SK-N-SH (cell line): Measurements from ENCODE around the gene RPS23. TPM values are rescaled to one million over a fixed set of nuclear protein-coding genes. Genes with fewer than 3 reads are reported as not detected.
"Not testable (repeated sequence)": the region's sequence is repeated elsewhere in the genome, so short reads cannot be mapped to it uniquely, and the experiment has no call there.

Experiments
- CTCF ChIA-PET: fragments of 300-600, 350-600 bp; formaldehyde crosslinking; extraction: SDS; loops from one replicate; lab custom pipeline; 2021; lab: Yijun Ruan, JAX
- POLR2A ChIA-PET: fragments of 350-600 bp; sonication (Branson Sonifier 250); formaldehyde crosslinking; extraction: SDS; loops from one replicate; lab custom pipeline; 2020; ENCODE audit warnings: antibody characterized with exemption, inconsistent platforms; lab: Yijun Ruan, JAX
- DNase-seq: peaks from one replicate; pipeline ENCODE4 v3.0.0; 2012
- H2AFZ ChIP-seq: fragments of 200-600 bp; sonication (generic); 2 replicates; pipeline ENCODE4 v1.8.1; 2016; ENCODE audit warnings: antibody characterized with exemption, mild to moderate bottlenecking, low read depth
- H3F3A ChIP-seq: fragments of 200-600 bp; sonication (generic); replicated peaks from 2 replicates; pipeline ENCODE3; 2016; ENCODE audit warnings: antibody characterized with exemption, mild to moderate bottlenecking; ENCODE audit not compliant: insufficient read depth
- H3K27ac ChIP-seq, 2 experiments: fragments of 200-500 bp in 1 of 2; fragments of 200-600 bp in 1 of 2; sonication (Bioruptor generic) in 1 of 2; sonication (generic), shearing (Covaris generic) in 1 of 2; 2 replicates each; pipeline versions ENCODE4 v1.5.1 to v1.6.1; 2014 to 2016; ENCODE audit warnings: low read depth in 2 of 2, inconsistent platforms in 1 of 2, low read length in 1 of 2, mild to moderate bottlenecking in 1 of 2, mixed read lengths in 1 of 2
- H3K27me3 ChIP-seq: fragments of 200-600 bp; sonication (generic), shearing (Covaris generic); 2 replicates; pipeline ENCODE4 v1.6.1; 2016; ENCODE audit warnings: mixed run types; ENCODE audit not compliant: insufficient read depth
- H3K36me3 ChIP-seq, 2 experiments: fragments of 200-500 bp in 1 of 2; fragments of 200-600 bp in 1 of 2; sonication (Bioruptor generic) in 1 of 2; sonication (generic) in 1 of 2; replicated peaks in 1 of 2; 2 replicates each; pipeline versions ENCODE3 to v1.5.1; 2014 to 2016; ENCODE audit warnings: low read length in 1 of 2, mild to moderate bottlenecking in 1 of 2; ENCODE audit not compliant: insufficient read depth in 2 of 2, control insufficient read depth in 1 of 2
- H3K4me1 ChIP-seq, 2 experiments: fragments of 200-500 bp in 1 of 2; fragments of 200-600 bp in 1 of 2; sonication (Bioruptor generic) in 1 of 2; sonication (generic), shearing (Covaris generic) in 1 of 2; 2 replicates each; pipeline versions ENCODE4 v1.5.1 to v1.6.1; 2014 to 2016; ENCODE audit warnings: low read depth in 1 of 2, low read length in 1 of 2, mixed run types in 1 of 2; ENCODE audit not compliant: insufficient read depth in 2 of 2, control insufficient read depth in 1 of 2
- H3K4me2 ChIP-seq: fragments of 200-600 bp; sonication (generic), shearing (Covaris generic); 2 replicates; pipeline ENCODE4 v1.6.1; 2017; ENCODE audit warnings: mixed run types
- H3K4me3 ChIP-seq, 2 experiments: fragments of 200-500 bp in 1 of 2; fragments of 200-600 bp in 1 of 2; sonication (Bioruptor generic) in 1 of 2; sonication (generic), shearing (Covaris generic) in 1 of 2; 2 replicates each; pipeline versions ENCODE4 v1.5.1 to v1.8.1; 2014 to 2016; ENCODE audit warnings: low read depth in 2 of 2, inconsistent platforms in 1 of 2, low read length in 1 of 2, mild to moderate bottlenecking in 1 of 2, mixed read lengths in 1 of 2, moderate library complexity in 1 of 2
- H3K79me2 ChIP-seq: fragments of 200-600 bp; sonication (generic); 2 replicates; pipeline ENCODE4 v1.8.1; 2017; ENCODE audit warnings: mild to moderate bottlenecking; ENCODE audit not compliant: insufficient read depth
- H3K9ac ChIP-seq: fragments of 200-600 bp; sonication (generic); 2 replicates; pipeline ENCODE4 v1.6.1; 2017; ENCODE audit warnings: mixed run types
- H3K9me2 ChIP-seq: fragments of 200-600 bp; sonication (generic); 2 replicates; pipeline ENCODE4 v1.6.1; 2017; ENCODE audit warnings: mixed run types
- H3K9me3 ChIP-seq: fragments of 200-600 bp; sonication (generic); 2 replicates; pipeline ENCODE4 v1.6.1; 2017; ENCODE audit warnings: mixed run types, mild to moderate bottlenecking, moderate library complexity
- H4K20me1 ChIP-seq: fragments of 200-600 bp; sonication (generic); 2 replicates; pipeline ENCODE4 v1.6.1; 2017; ENCODE audit warnings: mild to moderate bottlenecking, mixed run types; ENCODE audit not compliant: insufficient read depth
- CHD2 ChIP-seq: fragments of 150-350 bp; IDR thresholded peaks from 2 replicates; pipeline ENCODE4 v1.6.1; 2018; ENCODE audit warnings: low read length; ENCODE audit not compliant: partially characterized antibody
- EP300 ChIP-seq, 2 experiments: IDR thresholded peaks; 2 replicates each; pipeline versions ENCODE4 v1.4.0 to v1.6.1; 2012; ENCODE audit warnings: borderline replicate concordance in 1 of 2, low read depth in 1 of 2, low read length in 1 of 2
- FOSL2 ChIP-seq: IDR thresholded peaks from 2 replicates; pipeline ENCODE4 v1.4.0; 2012; ENCODE audit warnings: low read depth, mild to moderate bottlenecking, moderate library complexity, borderline replicate concordance
- FOXM1 ChIP-seq: IDR thresholded peaks from 2 replicates; pipeline ENCODE4 v1.4.0; 2012; ENCODE audit warnings: low read depth, mild to moderate bottlenecking
- GABPA ChIP-seq: IDR thresholded peaks from 2 replicates; pipeline ENCODE4 v1.4.0; 2012; ENCODE audit warnings: low read depth, mild to moderate bottlenecking
- GATA2 ChIP-seq: sonication (generic); formaldehyde crosslinking; IDR thresholded peaks from 2 replicates; pipeline ENCODE4 v1.5.0; 2020; ENCODE audit warnings: mild to moderate bottlenecking, missing genetic modification reagents
- JUND ChIP-seq: IDR thresholded peaks from 2 replicates; pipeline ENCODE4 v1.4.0; 2012
- RCOR1 ChIP-seq: fragments of 150-350 bp; IDR thresholded peaks from 2 replicates; pipeline ENCODE4 v1.6.1; 2017; ENCODE audit warnings: antibody characterized with exemption, low read length
- RXRA ChIP-seq: IDR thresholded peaks from 2 replicates; pipeline ENCODE4 v1.4.0; 2012; ENCODE audit warnings: low read depth, mild to moderate bottlenecking, borderline replicate concordance
- TAF1 ChIP-seq: IDR thresholded peaks from 2 replicates; pipeline ENCODE4 v1.6.1; 2012; ENCODE audit warnings: low read depth, mild to moderate bottlenecking, low read length, moderate library complexity, borderline replicate concordance
- TCF12 ChIP-seq: IDR thresholded peaks from 2 replicates; pipeline ENCODE4 v1.4.0; 2012
- YY1 ChIP-seq: IDR thresholded peaks from 2 replicates; pipeline ENCODE4 v1.4.0; 2012; ENCODE audit warnings: low read depth, mild to moderate bottlenecking
- WGBS: methylation state at CpG from one replicate; pipeline ENCODE4 v1.1.6; 2017; ENCODE audit warnings: low lambda C conversion rate; 5-methylcytosine and 5-hydroxymethylcytosine counted together
- polyA plus RNA-seq, 3 experiments: library from polyadenylated mRNA; depleted of rRNA; stranded (reverse); fragments of >200 nt; gene quantifications; 2 replicates each; pipeline ENCODE4 v1.2.3, GENCODE V29; 2012
- TF ChIP-seq, protein P1 (sequence below): fragments of 150-350 bp; IDR thresholded peaks from 2 replicates; pipeline ENCODE4 v1.6.1; 2016; ENCODE audit warnings: mild to moderate bottlenecking, low read depth, low read length
- TF ChIP-seq, protein P2 (sequence below): IDR thresholded peaks from 2 replicates; pipeline ENCODE4 v1.4.0; 2012; ENCODE audit warnings: low read depth, borderline replicate concordance

The RPS23 gene
- polyA plus RNA-seq, 1 of the 3 experiments (the other 2 are of a cell fraction) = 6,732 TPM

DNA sequence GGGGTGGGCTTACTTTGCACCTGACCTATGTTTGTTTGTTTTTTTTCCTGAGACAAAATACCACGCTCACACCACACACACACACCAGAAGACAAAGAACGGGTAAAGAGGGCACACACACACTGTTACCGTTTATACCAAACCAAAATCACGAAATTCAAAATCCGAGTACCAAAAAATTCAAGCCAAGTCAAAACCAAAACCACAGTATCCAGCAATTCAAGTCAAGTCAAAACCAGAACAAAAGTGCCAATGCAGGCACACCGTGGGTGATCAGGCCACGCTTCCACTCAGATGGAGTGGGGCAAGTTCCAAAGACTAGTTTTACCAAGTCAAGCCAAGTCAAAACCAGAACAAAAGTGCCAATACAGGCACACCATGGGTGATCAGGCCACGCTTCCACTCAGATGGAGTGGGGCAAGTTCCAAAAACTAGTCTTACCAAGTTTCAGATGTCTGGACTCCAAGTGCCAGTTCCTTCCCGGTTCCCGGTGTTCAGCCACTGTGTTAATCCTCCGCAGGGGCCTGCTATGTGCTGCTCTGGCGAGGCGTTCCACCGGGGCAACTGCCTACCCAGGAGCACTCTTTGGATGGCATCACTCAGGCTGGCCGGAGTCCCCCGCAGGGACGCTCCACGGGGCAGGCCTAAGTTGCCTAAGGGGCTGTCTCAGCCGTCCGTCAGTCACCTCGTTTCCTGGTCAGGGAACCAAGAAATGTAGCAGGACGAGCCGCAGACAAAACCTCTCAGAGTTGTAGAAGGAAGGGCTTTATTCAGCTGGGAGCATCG lies 5.4 kb downstream of the RPS23 start:
- POLR2A ChIA-PET, H3K4me3 ChIP-seq, H3K9ac ChIP-seq, H4K20me1 ChIP-seq, H3K9me3 ChIP-seq, H3K27me3 ChIP-seq, H3K9me2 ChIP-seq, H3K27ac ChIP-seq, CTCF ChIA-PET, H2AFZ ChIP-seq, DNase-seq, H3K4me2 ChIP-seq: not testable (repeated sequence)
- WGBS = 97% methylated on average over 16 of the region's 24 CpGs
- Histone ChIP-seq H3K79me2 (peaks cover 34% of the 10 kb centered on the region), H3F3A (peaks cover 24% of the 10 kb centered on the region), H3K36me3 (peaks cover 32 to 69% of the 10 kb centered on the region in 2 experiments), H3K4me1 (peaks cover 6 to 10% of the 10 kb centered on the region in 2 experiments; a peak in 3 of 4 replicates)

DNA sequence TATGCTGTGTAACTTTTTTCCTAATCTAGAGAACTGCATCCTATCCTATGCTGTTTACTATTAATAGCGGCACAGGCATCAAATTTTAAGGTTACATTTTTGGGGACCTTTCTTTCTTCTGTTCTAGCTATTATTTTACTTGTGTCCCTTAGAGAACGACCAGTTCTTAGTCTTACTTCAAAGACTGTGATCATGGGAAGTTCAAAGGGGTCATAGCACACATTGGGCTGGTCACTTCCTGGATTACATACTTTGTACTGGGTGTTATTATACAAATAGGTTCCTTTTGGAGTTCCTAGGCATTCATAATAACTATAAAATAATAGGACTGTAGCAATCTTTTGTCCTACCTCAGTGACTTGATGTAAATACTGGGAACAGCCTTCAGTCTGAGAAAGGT lies 8.8 kb downstream of the RPS23 start:
- POLR2A ChIA-PET, H3K9me2 ChIP-seq: not testable (repeated sequence)
- CTCF ChIA-PET = interaction anchor here (1.1 kb wide), 1 partner anchor 10 kb away, joined by 3 read pairs; no protein-coding TSS in a partner anchor

DNA sequence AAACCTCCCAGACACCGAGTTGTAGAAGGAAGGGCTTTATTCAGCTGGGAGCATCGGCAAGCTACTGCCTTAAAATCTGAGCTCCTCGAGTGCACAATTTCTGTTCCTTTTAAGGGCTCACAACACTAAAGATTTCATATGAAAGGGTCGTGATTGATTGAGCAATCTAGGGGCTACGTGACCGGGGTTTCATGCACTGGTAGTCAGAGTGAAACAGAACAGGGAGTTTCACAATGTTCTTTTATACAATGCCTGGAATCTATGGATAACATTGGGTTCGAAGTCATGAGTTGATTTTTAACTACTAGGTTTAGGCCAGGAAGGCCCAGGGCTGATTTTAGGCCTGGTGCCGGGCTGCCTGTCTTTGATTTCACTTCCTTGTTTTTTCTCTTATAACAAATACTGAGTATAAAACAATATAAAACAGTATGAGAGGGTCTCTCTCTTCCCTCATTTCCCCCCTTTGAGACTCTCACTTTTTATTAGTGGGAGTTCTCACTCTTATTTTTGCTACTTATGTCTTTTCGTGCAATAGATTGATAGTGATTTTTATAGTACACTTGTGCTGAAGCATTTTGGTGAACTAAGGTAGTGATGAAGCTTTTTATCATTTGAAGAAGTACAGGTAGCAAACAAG lies 10.7 kb downstream of the RPS23 start:
- H3K9ac ChIP-seq, H3K27ac ChIP-seq, H4K20me1 ChIP-seq, DNase-seq, CTCF ChIA-PET, H3K4me2 ChIP-seq, H3K4me1 ChIP-seq, H3K4me3 ChIP-seq, H3K9me2 ChIP-seq, H3K27me3 ChIP-seq, H3K9me3 ChIP-seq, H2AFZ ChIP-seq, H3K79me2 ChIP-seq, H3F3A ChIP-seq, POLR2A ChIA-PET: not testable (repeated sequence)
- 97% methylated on average over 9 of the region's 9 CpGs for WGBS
- peaks cover 2 to 40% of the 10 kb centered on the region in 2 experiments for H3K36me3 ChIP-seq

More for the DNA sequence above, 8.8 kb downstream of the RPS23 start:
- H2AFZ ChIP-seq, H3K79me2 ChIP-seq, H3K27ac ChIP-seq, H3K4me2 ChIP-seq, H3K4me3 ChIP-seq, H3K9me3 ChIP-seq, H3K4me1 ChIP-seq, H3F3A ChIP-seq, DNase-seq, H3K9ac ChIP-seq, H4K20me1 ChIP-seq, H3K27me3 ChIP-seq: not testable (repeated sequence)
- peaks cover 8 to 46% of the 10 kb centered on the region in 2 experiments for H3K36me3 ChIP-seq
- WGBS = 98% methylated on average over 2 of the region's 2 CpGs

DNA sequence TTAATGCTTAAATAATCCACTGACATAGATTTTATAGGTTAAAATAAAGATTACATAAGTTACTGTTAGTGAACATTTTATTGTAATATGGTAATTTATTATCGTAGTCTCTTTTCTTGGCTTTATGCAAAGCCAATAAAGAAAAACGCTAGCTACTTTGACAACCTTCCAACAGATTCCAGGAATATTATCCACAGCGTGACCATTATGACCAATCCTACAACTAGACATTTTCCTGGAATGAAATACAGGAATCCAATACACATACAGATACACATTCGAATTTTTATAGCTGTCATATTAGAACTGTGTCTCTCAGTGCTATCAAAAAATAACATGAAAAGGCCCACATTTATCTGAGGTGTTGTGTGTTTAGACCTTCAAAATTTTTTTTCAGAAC lies 13.1 kb downstream of the RPS23 start:
- ChIA-PET CTCF (interaction anchor here (0.7 to 1.0 kb wide), 2 partner anchors 99 to 966 kb away, joined by 3 read pairs; no protein-coding TSS in a partner anchor), POLR2A (interaction anchor here (1.3 kb wide), 1 partner anchor 13 kb away, joined by 4 read pairs; the partner anchor contains the start of gene RPS23)
- no peaks in the 10 kb centered on the region for H3K79me2 ChIP-seq
- no peak overlapping the region for H3K4me3 ChIP-seq
- H3K4me2 ChIP-seq = no peak overlapping the region
- H3K36me3 ChIP-seq = peaks cover 2 to 30% of the 10 kb centered on the region in 2 experiments
- H2AFZ ChIP-seq = no peak overlapping the region
- 0 out of 2 replicates have a peak, but pooled peaks cover 6% of the 10 kb centered on the region for H3K9me3 ChIP-seq
- H3K4me1 ChIP-seq = no peaks in the 10 kb centered on the region
- no peaks in the 10 kb centered on the region for H4K20me1 ChIP-seq
- no peak overlapping the region for H3K9ac ChIP-seq
- H3K9me2 ChIP-seq = no peaks in the 10 kb centered on the region
- H3F3A ChIP-seq = no peaks in the 10 kb centered on the region
- WGBS = 71% methylated on average over 4 of the region's 4 CpGs
- no peak for DNase-seq
- H3K27ac ChIP-seq = no peak overlapping the region
- H3K27me3 ChIP-seq = no peaks in the 10 kb centered on the region
- TF ChIP-seq RXRA (no peak), GATA2 (CRISPR knock-in tag) (no peak), EP300 (IDR thresholded peaks at IDR 0.05; ENCODE audit: borderline replicate concordance in 1 of 2, low read depth in 1 of 2, low read length in 1 of 2) (no peak), GABPA (no peak), TCF12 (no peak), YY1 (no peak), FOSL2 (no peak), RCOR1 (no peak), CHD2 (no peak), FOXM1 (no peak), JUND (no peak), TAF1 (no peak)
- TF ChIP-seq, protein P1, sequence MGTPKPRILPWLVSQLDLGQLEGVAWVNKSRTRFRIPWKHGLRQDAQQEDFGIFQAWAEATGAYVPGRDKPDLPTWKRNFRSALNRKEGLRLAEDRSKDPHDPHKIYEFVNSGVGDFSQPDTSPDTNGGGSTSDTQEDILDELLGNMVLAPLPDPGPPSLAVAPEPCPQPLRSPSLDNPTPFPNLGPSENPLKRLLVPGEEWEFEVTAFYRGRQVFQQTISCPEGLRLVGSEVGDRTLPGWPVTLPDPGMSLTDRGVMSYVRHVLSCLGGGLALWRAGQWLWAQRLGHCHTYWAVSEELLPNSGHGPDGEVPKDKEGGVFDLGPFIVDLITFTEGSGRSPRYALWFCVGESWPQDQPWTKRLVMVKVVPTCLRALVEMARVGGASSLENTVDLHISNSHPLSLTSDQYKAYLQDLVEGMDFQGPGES = no peak
- TF ChIP-seq, protein P2, sequence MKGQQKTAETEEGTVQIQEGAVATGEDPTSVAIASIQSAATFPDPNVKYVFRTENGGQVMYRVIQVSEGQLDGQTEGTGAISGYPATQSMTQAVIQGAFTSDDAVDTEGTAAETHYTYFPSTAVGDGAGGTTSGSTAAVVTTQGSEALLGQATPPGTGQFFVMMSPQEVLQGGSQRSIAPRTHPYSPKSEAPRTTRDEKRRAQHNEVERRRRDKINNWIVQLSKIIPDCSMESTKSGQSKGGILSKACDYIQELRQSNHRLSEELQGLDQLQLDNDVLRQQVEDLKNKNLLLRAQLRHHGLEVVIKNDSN = no peak
